GM23248 (cell line): ENCODE measurements around the gene SGK1.

Experiments
- EZH2 ChIP-seq: fragments of 200-600 bp; sonication (generic); IDR thresholded peaks from 2 replicates; pipeline ENCODE4 v1.6.1; 2018; ENCODE audit warnings: antibody characterized with exemption, mild to moderate bottlenecking; ENCODE audit not compliant: insufficient read depth, poor library complexity, severe bottlenecking
- EZH2phosphoT487 ChIP-seq: fragments of 200-600 bp; sonication (generic); IDR thresholded peaks from 2 replicates; pipeline ENCODE4 v1.6.1; 2018; ENCODE audit warnings: antibody characterized with exemption, moderate library complexity, mild to moderate bottlenecking, low read depth; ENCODE audit not compliant: insufficient read depth

- TF ChIP-seq EZH2, result no peak
- TF ChIP-seq EZH2phosphoT487, result no peak
These were observed 21.3 kb upstream of the SGK1 start for GRCh38 chr6:134339216-134339615.
